IMR-90 (cell line): ENCODE results near the gene PXMP2. TPM values are rescaled to one million over a fixed set of nuclear protein-coding genes. Genes with fewer than 3 reads are reported as not detected.

Source experiments
- ATAC-seq: fragments of 200-7000 bp; cut with Tn5 transposase; 2 replicates; pipeline ENCODE4 v1.9.1; 2020; ENCODE audit warnings: low read depth, mild to moderate bottlenecking, moderate library complexity
- BruUV-seq: library from RNA; stranded (reverse); fragments of 400-500 nt; replicated peaks from 2 replicates; lab custom pipeline; 2021; lab: Mats Ljungman, UMichigan
- CTCF ChIA-PET: fragments of 300-600 bp; formaldehyde crosslinking; extraction: SDS; loops from one replicate; lab custom pipeline; 2021; ENCODE audit warnings: antibody characterized with exemption; lab: Yijun Ruan, JAX
- POLR2A ChIA-PET: fragments of 300-600 bp; sonication (Branson Sonifier 250); formaldehyde crosslinking; loops from one replicate; lab custom pipeline; 2022; ENCODE audit warnings: antibody characterized with exemption; ENCODE audit not compliant: unreplicated experiment; lab: Charles Lee
- DNase-seq: peaks from one replicate; pipeline ENCODE4 v3.0.0; 2013
- H2AFZ ChIP-seq: replicated peaks from 2 replicates; pipeline ENCODE3; 2013; ENCODE audit warnings: low read length, mild to moderate bottlenecking; ENCODE audit not compliant: poor library complexity
- H2AK5ac ChIP-seq: 2 replicates; pipeline ENCODE4 v1.6.1; 2013; ENCODE audit warnings: low read depth, low read length, inconsistent platforms
- H2AK9ac ChIP-seq: replicated peaks from 2 replicates; pipeline ENCODE3; 2013; ENCODE audit warnings: mild to moderate bottlenecking, low read depth, low read length, moderate library complexity; ENCODE audit not compliant: poor library complexity
- H2BK120ac ChIP-seq: 2 replicates; pipeline ENCODE4 v1.6.1; 2013; ENCODE audit warnings: low read depth, low read length, inconsistent platforms
- H2BK15ac ChIP-seq: 3 replicates; pipeline ENCODE4 v1.6.1; 2013; ENCODE audit warnings: low read depth, low read length, inconsistent platforms
- H2BK20ac ChIP-seq: 2 replicates; pipeline ENCODE4 v1.6.1; 2013; ENCODE audit warnings: low read depth, mild to moderate bottlenecking, inconsistent platforms, low read length, moderate library complexity
- H2BK5ac ChIP-seq: 2 replicates; pipeline ENCODE4 v1.6.1; 2013; ENCODE audit warnings: mild to moderate bottlenecking, low read depth, low read length, inconsistent platforms; ENCODE audit not compliant: poor library complexity, severe bottlenecking
- H3K14ac ChIP-seq: replicated peaks from 2 replicates; pipeline ENCODE4 v1.6.1; 2013; ENCODE audit warnings: low read depth, low read length, inconsistent platforms
- H3K18ac ChIP-seq: 2 replicates; pipeline ENCODE4 v1.6.1; 2013; ENCODE audit warnings: low read depth, low read length, control low read depth
- H3K23ac ChIP-seq: 2 replicates; pipeline ENCODE4 v1.6.1; 2013; ENCODE audit warnings: low read depth, low read length, inconsistent platforms
- H3K27ac ChIP-seq: 2 replicates; pipeline ENCODE4 v1.5.1; 2013; ENCODE audit warnings: mild to moderate bottlenecking, control low read depth, low read length; ENCODE audit not compliant: insufficient read depth
- H3K27me3 ChIP-seq: 2 replicates; pipeline ENCODE4 v1.6.1; 2013; ENCODE audit warnings: low read length; ENCODE audit not compliant: control insufficient read depth, insufficient read depth
- H3K36me3 ChIP-seq: 2 replicates; pipeline ENCODE4 v1.6.1; 2013; ENCODE audit warnings: low read length, mixed read lengths; ENCODE audit not compliant: control insufficient read depth, insufficient read depth
- H3K4ac ChIP-seq: 2 replicates; pipeline ENCODE4 v1.6.1; 2013; ENCODE audit warnings: low read depth, low read length, inconsistent platforms
- H3K4me1 ChIP-seq: 2 replicates; pipeline ENCODE4 v1.6.1; 2013; ENCODE audit warnings: low read length, mixed read lengths; ENCODE audit not compliant: control insufficient read depth, insufficient read depth
- H3K4me2 ChIP-seq: 2 replicates; pipeline ENCODE4 v1.6.1; 2013; ENCODE audit warnings: low read depth, mild to moderate bottlenecking, control low read depth, low read length, moderate library complexity
- H3K4me3 ChIP-seq: 2 replicates; pipeline ENCODE4 v1.5.1; 2013; ENCODE audit warnings: low read depth, mild to moderate bottlenecking, control low read depth, low read length, moderate library complexity; ENCODE audit not compliant: insufficient read depth
- H3K56ac ChIP-seq: 2 replicates; pipeline ENCODE4 v1.6.1; 2013; ENCODE audit warnings: low read length, inconsistent platforms; ENCODE audit not compliant: insufficient read depth; ENCODE audit errors: extremely low read depth
- H3K79me1 ChIP-seq, 2 experiments: 2 replicates each; pipeline ENCODE4 v1.6.1; 2013; ENCODE audit warnings: low read length in 2 of 2, inconsistent platforms in 1 of 2, low read depth in 1 of 2
- H3K9ac ChIP-seq: 2 replicates; pipeline ENCODE4 v1.6.1; 2013; ENCODE audit warnings: low read depth, low read length, control low read depth
- H3K9me1 ChIP-seq: 2 replicates; pipeline ENCODE4 v1.6.1; 2013; ENCODE audit warnings: low read length, inconsistent platforms; ENCODE audit not compliant: insufficient read depth
- H3K9me3 ChIP-seq: 2 replicates; pipeline ENCODE4 v1.6.1; 2013; ENCODE audit warnings: low read length; ENCODE audit not compliant: control insufficient read depth, insufficient read depth
- H4K20me1 ChIP-seq: 2 replicates; pipeline ENCODE4 v1.6.1; 2013; ENCODE audit warnings: low read length, inconsistent platforms; ENCODE audit not compliant: insufficient read depth
- H4K5ac ChIP-seq: 2 replicates; pipeline ENCODE4 v1.6.1; 2013; ENCODE audit warnings: mild to moderate bottlenecking, low read depth, low read length, control low read depth
- H4K8ac ChIP-seq, 2 experiments: 2 replicates each; pipeline ENCODE4 v1.6.1; 2013; ENCODE audit warnings: low read depth in 2 of 2, low read length in 2 of 2, control low read depth in 1 of 2, inconsistent platforms in 1 of 2
- H4K91ac ChIP-seq: 2 replicates; pipeline ENCODE4 v1.6.1; 2013; ENCODE audit warnings: low read depth, low read length, inconsistent platforms; ENCODE audit not compliant: insufficient read depth
- BHLHE40 ChIP-seq: fragments of 150-350 bp; IDR thresholded peaks from 2 replicates; pipeline ENCODE4 v1.6.1; 2016; ENCODE audit warnings: mild to moderate bottlenecking, low read depth, low read length
- CEBPB ChIP-seq: IDR thresholded peaks from 2 replicates; pipeline ENCODE4 v1.6.1; 2012; ENCODE audit warnings: low read depth, low read length, improper control_type of control experiment
- CHD1 ChIP-seq: IDR thresholded peaks from 2 replicates; pipeline ENCODE4 v1.6.1; 2012; ENCODE audit warnings: low read depth, low read length, improper control_type of control experiment
- CTCF ChIP-seq: conservative IDR thresholded peaks from 2 replicates; pipeline ENCODE4 v1.5.1; 2012; ENCODE audit warnings: mild to moderate bottlenecking, low read depth, low read length, improper control_type of control experiment
- FOS ChIP-seq: fragments of 150-350 bp; IDR thresholded peaks from 2 replicates; pipeline ENCODE4 v1.6.1; 2016; ENCODE audit warnings: low read depth, low read length
- MAFK ChIP-seq: IDR thresholded peaks from 2 replicates; pipeline ENCODE4 v1.6.1; 2012; ENCODE audit warnings: low read depth, low read length, improper control_type of control experiment
- MAZ ChIP-seq: IDR thresholded peaks from 2 replicates; pipeline ENCODE4 v1.6.1; 2012; ENCODE audit warnings: low read depth, mild to moderate bottlenecking, low read length, improper control_type of control experiment, moderate library complexity, borderline replicate concordance
- MXI1 ChIP-seq: IDR thresholded peaks from 2 replicates; pipeline ENCODE4 v1.6.1; 2012; ENCODE audit warnings: low read depth, mild to moderate bottlenecking, low read length, moderate library complexity, borderline replicate concordance
- NFE2L2 ChIP-seq: fragments of 150-350 bp; IDR thresholded peaks from 2 replicates; pipeline ENCODE4 v1.6.1; 2016; ENCODE audit warnings: low read depth, mild to moderate bottlenecking, low read length
- POLR2A ChIP-seq: IDR thresholded peaks from 2 replicates; pipeline ENCODE4 v1.6.1; 2012; ENCODE audit warnings: mild to moderate bottlenecking, low read depth, low read length
- RAD21 ChIP-seq: IDR thresholded peaks from 2 replicates; pipeline ENCODE4 v1.6.1; 2012; ENCODE audit warnings: low read length, improper control_type of control experiment
- RCOR1 ChIP-seq: IDR thresholded peaks from 2 replicates; pipeline ENCODE4 v1.6.1; 2012; ENCODE audit warnings: mild to moderate bottlenecking, low read length, improper control_type of control experiment; ENCODE audit not compliant: insufficient replicate concordance
- RFX5 ChIP-seq: IDR thresholded peaks from 2 replicates; pipeline ENCODE4 v1.8.0; 2012; ENCODE audit warnings: low read depth, mild to moderate bottlenecking, low read length, moderate library complexity
- SMC3 ChIP-seq: fragments of 150-350 bp; IDR thresholded peaks from 2 replicates; pipeline ENCODE4 v1.6.1; 2016; ENCODE audit warnings: low read depth, mild to moderate bottlenecking, antibody characterized with exemption, low read length, moderate library complexity
- USF2 ChIP-seq: fragments of 150-350 bp; IDR thresholded peaks from 2 replicates; pipeline ENCODE4 v1.6.1; 2017; ENCODE audit warnings: mild to moderate bottlenecking, antibody characterized with exemption, low read length, low read depth
- WGBS, 2 experiments: methylation state at CpG; one replicate each; pipeline versions ENCODE4 v1.1.5 to v1.1.7; 2013; ENCODE audit warnings: missing lambda C conversion rate in 2 of 2; ENCODE audit not compliant: insufficient read length in 1 of 2; ENCODE audit errors: extremely low coverage in 2 of 2; 5-methylcytosine and 5-hydroxymethylcytosine counted together
- dilution Hi-C: fragments of 300-500 bp; cut with HindIII; formaldehyde crosslinking; loops from one replicate; pipeline ENCODE4 v1.14.3; 2018; ENCODE audit warnings: low sequenced_read_pairs; ENCODE audit not compliant: unreplicated experiment
- in situ Hi-C: fragments of 300-500 bp; cut with MboI; formaldehyde crosslinking; loops from 3 replicates; pipeline ENCODE4 v1.14.3; 2019; ENCODE audit warnings: low sequenced_read_pairs, inconsistent platforms, mixed read lengths
- intact Hi-C: fragments of 100-400 bp; cut with micrococcal nuclease; formaldehyde crosslinking; loops from 2 replicates; pipeline ENCODE4 v1.10.0; 2022
- polyA plus RNA-seq, 3 experiments: library from polyadenylated mRNA; depleted of rRNA; stranded (reverse); fragments of >200 nt; gene quantifications; 2 replicates each; pipeline ENCODE4 v1.2.3, GENCODE V29; 2012; ENCODE audit warnings: low replicate concordance in 1 of 3
- total RNA-seq: library from RNA; depleted of rRNA; stranded (reverse); fragments of >200 nt; gene quantifications from 2 replicates; pipeline ENCODE4 v1.2.3, GENCODE V29; 2012
- TF ChIP-seq, protein P1 (sequence below): fragments of 150-350 bp; IDR thresholded peaks from 2 replicates; pipeline ENCODE4 v1.6.1; 2016; ENCODE audit warnings: low read depth, mild to moderate bottlenecking, low read length, moderate library complexity, borderline replicate concordance

Gene PXMP2
- total and polyA plus RNA-seq, 2 of the 4 experiments (the other 2 are of a cell fraction) = 10.9 to 20.1 TPM

DNA sequence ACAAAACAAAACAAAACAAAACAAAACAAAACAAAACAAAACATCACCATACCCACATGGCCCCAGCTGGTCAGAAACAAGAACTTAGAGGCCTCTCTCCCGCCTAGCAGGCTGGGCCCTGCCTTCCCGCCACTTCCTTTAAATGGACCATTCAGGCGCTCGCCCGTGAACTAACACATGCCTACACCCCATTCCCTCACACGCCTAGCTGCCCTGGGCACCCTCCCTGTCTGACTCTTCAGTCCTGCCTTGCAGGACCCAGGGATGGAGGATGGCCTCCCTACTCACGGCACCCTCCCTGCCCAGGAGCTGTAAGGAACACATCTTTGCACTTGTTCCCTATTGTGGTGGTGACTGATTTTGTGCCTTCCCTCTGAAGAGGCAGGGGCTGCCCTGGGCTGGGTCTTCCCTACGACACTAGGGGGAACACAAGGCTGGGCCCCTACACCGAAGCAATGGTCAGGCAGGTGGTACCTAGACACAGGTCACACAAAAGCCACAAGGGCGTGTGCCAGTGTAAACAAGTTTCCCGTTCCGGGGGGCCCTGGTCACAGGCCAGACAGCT, 47.3 kb upstream of the PXMP2 start:
- no peaks in the 10 kb centered on the region for H3K4me1 ChIP-seq
- no peaks in the 10 kb centered on the region for H3K27me3 ChIP-seq
- H3K56ac ChIP-seq = no peak overlapping the region
- POLR2A ChIA-PET = no interaction called here
- no peak overlapping the region for H3K4me3 ChIP-seq
- DNase-seq (no peak), ATAC-seq (no peak)
- H4K20me1 ChIP-seq = peaks cover 7% of the 10 kb centered on the region; the same call in 1 of the 2 replicates
- no peak overlapping the region for H3K27ac ChIP-seq
- H2AK9ac ChIP-seq = no peak overlapping the region
- no peak overlapping the region for H4K8ac ChIP-seq
- in situ Hi-C loops (no loop called here), intact Hi-C loops (no loop called here), dilution Hi-C loops (no loop called here)
- CTCF ChIA-PET = no interaction called here
- H2AK5ac ChIP-seq = no peak overlapping the region
- no peak overlapping the region for H4K91ac ChIP-seq
- H2BK120ac ChIP-seq = no peak overlapping the region
- no peak overlapping the region for H3K4ac ChIP-seq
- no peak overlapping the region for H3K4me2 ChIP-seq
- no peak overlapping the region for H3K18ac ChIP-seq
- H4K5ac ChIP-seq = no peak overlapping the region
- no peaks in the 10 kb centered on the region for H3K79me1 ChIP-seq
- no peak overlapping the region for H3K14ac ChIP-seq
- H2BK5ac ChIP-seq = no peak overlapping the region
- no peak overlapping the region for H3K9ac ChIP-seq
- H3K36me3 ChIP-seq = peaks cover 35% of the 10 kb centered on the region
- no peaks in the 10 kb centered on the region for H3K9me1 ChIP-seq
- no peak overlapping the region for H2BK20ac ChIP-seq
- H3K9me3 ChIP-seq = no peaks in the 10 kb centered on the region
- WGBS, 2 experiments = 100% methylated on average over 2 of the region's 12 CpGs; no CpG with 5 or more reads in 1 of the 2 experiments
- no TSS peak for BruUV-seq
- no peak overlapping the region for H2BK15ac ChIP-seq
- H3K23ac ChIP-seq = no peak overlapping the region
- no peak for TF ChIP-seq CHD1
- TF ChIP-seq MXI1 = no peak
- no peak for TF ChIP-seq RAD21
- no peak for TF ChIP-seq CEBPB
- TF ChIP-seq RFX5 = no peak
- no peak for TF ChIP-seq MAZ
- TF ChIP-seq NFE2L2 = no peak
- no peak for TF ChIP-seq USF2
- no peak for TF ChIP-seq SMC3
- no peak for TF ChIP-seq MAFK
- no peak for TF ChIP-seq RCOR1
- no peak for TF ChIP-seq FOS
- TF ChIP-seq POLR2A = no peak
- no peak for TF ChIP-seq CTCF
- TF ChIP-seq BHLHE40 = no peak
- TF ChIP-seq, protein P1, sequence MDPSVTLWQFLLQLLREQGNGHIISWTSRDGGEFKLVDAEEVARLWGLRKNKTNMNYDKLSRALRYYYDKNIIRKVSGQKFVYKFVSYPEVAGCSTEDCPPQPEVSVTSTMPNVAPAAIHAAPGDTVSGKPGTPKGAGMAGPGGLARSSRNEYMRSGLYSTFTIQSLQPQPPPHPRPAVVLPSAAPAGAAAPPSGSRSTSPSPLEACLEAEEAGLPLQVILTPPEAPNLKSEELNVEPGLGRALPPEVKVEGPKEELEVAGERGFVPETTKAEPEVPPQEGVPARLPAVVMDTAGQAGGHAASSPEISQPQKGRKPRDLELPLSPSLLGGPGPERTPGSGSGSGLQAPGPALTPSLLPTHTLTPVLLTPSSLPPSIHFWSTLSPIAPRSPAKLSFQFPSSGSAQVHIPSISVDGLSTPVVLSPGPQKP = no peak
- H2AFZ ChIP-seq = no peak overlapping the region
